ENCODE measurements around the gene MALRD1.

Gene MALRD1

GRCh38 chr10:19347621-19348020, 299.0 kb downstream of the MALRD1 start:
- TF ChIP-seq POLR2AphosphoS5 (IDR thresholded peaks at IDR 0.05; ENCODE audit: low read depth, low read length): no peak
- TF ChIP-seq TAF1 (IDR thresholded peaks at IDR 0.05; ENCODE audit: low read depth, low read length): no peak
- TF ChIP-seq SPI1 (IDR thresholded peaks at IDR 0.05; ENCODE audit: low read depth, low read length): no peak
- no peak for TF ChIP-seq POU2F2 (IDR thresholded peaks at IDR 0.05; ENCODE audit: low read depth, low read length)
- no peak for TF ChIP-seq PAX5 (IDR thresholded peaks at IDR 0.05; ENCODE audit: insufficient read depth, low read length, severe bottlenecking)
- no peak for TF ChIP-seq POLR2A (IDR thresholded peaks at IDR 0.05; ENCODE audit: low read depth, low read length)
- no peak for FAIRE-seq
- DNase-seq (ENCODE audit: insufficient read length, low spot score): no peak

- TF ChIP-seq SPI1 (IDR thresholded peaks at IDR 0.05; ENCODE audit: low read depth, low read length) (no peak), POU2F2 (IDR thresholded peaks at IDR 0.05; ENCODE audit: low read depth, low read length) (no peak), PAX5 (IDR thresholded peaks at IDR 0.05; ENCODE audit: insufficient read depth, low read length, severe bottlenecking) (no peak), POLR2AphosphoS5 (IDR thresholded peaks at IDR 0.05; ENCODE audit: low read depth, low read length) (no peak), POLR2A (IDR thresholded peaks at IDR 0.05; ENCODE audit: low read depth, low read length) (no peak), TAF1 (IDR thresholded peaks at IDR 0.05; ENCODE audit: low read depth, low read length) (no peak)
- DNase-seq (ENCODE audit: insufficient read length, low spot score) (no peak), FAIRE-seq (no peak)
Observed at GRCh38 chr10:19367176-19367575, 318.6 kb downstream of the MALRD1 start.

GRCh38 chr10:19373988-19374387, 325.4 kb downstream of the MALRD1 start:
- no peak for FAIRE-seq
- TF ChIP-seq POLR2AphosphoS5 (IDR thresholded peaks at IDR 0.05; ENCODE audit: low read depth, low read length): no peak
- TF ChIP-seq SPI1 (IDR thresholded peaks at IDR 0.05; ENCODE audit: low read depth, low read length): no peak
- no peak for TF ChIP-seq POLR2A (IDR thresholded peaks at IDR 0.05; ENCODE audit: low read depth, low read length)
- no peak for TF ChIP-seq TAF1 (IDR thresholded peaks at IDR 0.05; ENCODE audit: low read depth, low read length)
- TF ChIP-seq POU2F2 (IDR thresholded peaks at IDR 0.05; ENCODE audit: low read depth, low read length): no peak
- no peak for TF ChIP-seq PAX5 (IDR thresholded peaks at IDR 0.05; ENCODE audit: insufficient read depth, low read length, severe bottlenecking)
- DNase-seq (ENCODE audit: insufficient read length, low spot score): no peak

- FAIRE-seq (no peak), DNase-seq (ENCODE audit: insufficient read length, low spot score) (no peak)
- TF ChIP-seq TAF1 (IDR thresholded peaks at IDR 0.05; ENCODE audit: low read depth, low read length): no peak
- no peak for TF ChIP-seq PAX5 (IDR thresholded peaks at IDR 0.05; ENCODE audit: insufficient read depth, low read length, severe bottlenecking)
- TF ChIP-seq POU2F2 (IDR thresholded peaks at IDR 0.05; ENCODE audit: low read depth, low read length): no peak
- no peak for TF ChIP-seq POLR2AphosphoS5 (IDR thresholded peaks at IDR 0.05; ENCODE audit: low read depth, low read length)
- no peak for TF ChIP-seq SPI1 (IDR thresholded peaks at IDR 0.05; ENCODE audit: low read depth, low read length)
- no peak for TF ChIP-seq POLR2A (IDR thresholded peaks at IDR 0.05; ENCODE audit: low read depth, low read length)
Observed at GRCh38 chr10:19385846-19386450, 337.3 kb downstream of the MALRD1 start.

- TF ChIP-seq POLR2AphosphoS5 (IDR thresholded peaks at IDR 0.05; ENCODE audit: low read depth, low read length) (no peak), SPI1 (IDR thresholded peaks at IDR 0.05; ENCODE audit: low read depth, low read length) (no peak), POU2F2 (IDR thresholded peaks at IDR 0.05; ENCODE audit: low read depth, low read length) (no peak), TAF1 (IDR thresholded peaks at IDR 0.05; ENCODE audit: low read depth, low read length) (no peak), POLR2A (IDR thresholded peaks at IDR 0.05; ENCODE audit: low read depth, low read length) (no peak), PAX5 (IDR thresholded peaks at IDR 0.05; ENCODE audit: insufficient read depth, low read length, severe bottlenecking) (no peak)
- no peak for DNase-seq (ENCODE audit: insufficient read length, low spot score)
- FAIRE-seq: no peak
Observed at GRCh38 chr10:19408924-19409323, 360.3 kb downstream of the MALRD1 start.

GRCh38 chr10:19411119-19411518, 362.5 kb downstream of the MALRD1 start:
- FAIRE-seq: no peak
- TF ChIP-seq SPI1 (IDR thresholded peaks at IDR 0.05; ENCODE audit: low read depth, low read length) (no peak), POU2F2 (IDR thresholded peaks at IDR 0.05; ENCODE audit: low read depth, low read length) (no peak), PAX5 (IDR thresholded peaks at IDR 0.05; ENCODE audit: insufficient read depth, low read length, severe bottlenecking) (no peak), POLR2A (IDR thresholded peaks at IDR 0.05; ENCODE audit: low read depth, low read length) (no peak), TAF1 (IDR thresholded peaks at IDR 0.05; ENCODE audit: low read depth, low read length) (no peak), POLR2AphosphoS5 (IDR thresholded peaks at IDR 0.05; ENCODE audit: low read depth, low read length) (no peak)
- no peak for DNase-seq (ENCODE audit: insufficient read length, low spot score)

GRCh38 chr10:19412531-19412930, 363.9 kb downstream of the MALRD1 start:
- TF ChIP-seq POU2F2 (IDR thresholded peaks at IDR 0.05; ENCODE audit: low read depth, low read length): no peak
- no peak for TF ChIP-seq POLR2AphosphoS5 (IDR thresholded peaks at IDR 0.05; ENCODE audit: low read depth, low read length)
- no peak for TF ChIP-seq TAF1 (IDR thresholded peaks at IDR 0.05; ENCODE audit: low read depth, low read length)
- TF ChIP-seq SPI1 (IDR thresholded peaks at IDR 0.05; ENCODE audit: low read depth, low read length): no peak
- no peak for TF ChIP-seq PAX5 (IDR thresholded peaks at IDR 0.05; ENCODE audit: insufficient read depth, low read length, severe bottlenecking)
- no peak for TF ChIP-seq POLR2A (IDR thresholded peaks at IDR 0.05; ENCODE audit: low read depth, low read length)
- no peak for FAIRE-seq
- DNase-seq (ENCODE audit: insufficient read length, low spot score): no peak

GRCh38 chr10:19416164-19416563, 367.6 kb downstream of the MALRD1 start:
- DNase-seq (ENCODE audit: insufficient read length, low spot score) (no peak), FAIRE-seq (no peak)

GRCh38 chr10:19417740-19418139, 369.1 kb downstream of the MALRD1 start:
- FAIRE-seq: no peak
- no peak for DNase-seq (ENCODE audit: insufficient read length, low spot score)
- no peak for TF ChIP-seq POU2F2 (IDR thresholded peaks at IDR 0.05; ENCODE audit: low read depth, low read length)
- no peak for TF ChIP-seq SPI1 (IDR thresholded peaks at IDR 0.05; ENCODE audit: low read depth, low read length)
- TF ChIP-seq PAX5 (IDR thresholded peaks at IDR 0.05; ENCODE audit: insufficient read depth, low read length, severe bottlenecking): no peak
- no peak for TF ChIP-seq POLR2A (IDR thresholded peaks at IDR 0.05; ENCODE audit: low read depth, low read length)
- TF ChIP-seq TAF1 (IDR thresholded peaks at IDR 0.05; ENCODE audit: low read depth, low read length): no peak
- no peak for TF ChIP-seq POLR2AphosphoS5 (IDR thresholded peaks at IDR 0.05; ENCODE audit: low read depth, low read length)

More at GRCh38 chr10:19416164-19416563, 367.6 kb downstream of the MALRD1 start:
- TF ChIP-seq TAF1 (IDR thresholded peaks at IDR 0.05; ENCODE audit: low read depth, low read length) (no peak), POU2F2 (IDR thresholded peaks at IDR 0.05; ENCODE audit: low read depth, low read length) (no peak), SPI1 (IDR thresholded peaks at IDR 0.05; ENCODE audit: low read depth, low read length) (no peak), POLR2AphosphoS5 (IDR thresholded peaks at IDR 0.05; ENCODE audit: low read depth, low read length) (no peak), PAX5 (IDR thresholded peaks at IDR 0.05; ENCODE audit: insufficient read depth, low read length, severe bottlenecking) (no peak), POLR2A (IDR thresholded peaks at IDR 0.05; ENCODE audit: low read depth, low read length) (no peak)

All from GM12891 (cell line).